ENCODE results near the gene SNX19.

DNA sequence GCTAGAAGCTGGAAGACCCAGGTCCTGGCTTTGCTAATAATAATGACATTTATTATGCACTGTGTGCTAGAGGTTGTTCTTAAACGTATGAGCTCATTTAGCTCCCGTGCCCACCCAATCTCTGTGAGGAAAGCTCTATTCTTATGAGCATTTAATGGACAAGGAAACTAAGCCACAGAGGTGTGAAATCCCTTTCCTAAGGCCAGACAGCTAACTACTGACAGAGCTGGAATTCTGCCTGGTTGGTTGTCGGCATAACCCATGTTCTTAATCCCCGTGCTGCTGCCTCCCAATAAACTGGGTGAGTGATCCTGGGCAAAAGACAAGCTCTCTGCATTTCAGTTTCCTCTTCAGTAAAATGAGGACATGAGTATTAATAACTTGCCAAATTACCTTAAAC is 49.4 kb downstream of the SNX19 start:
- TF ChIP-seq, protein P1, sequence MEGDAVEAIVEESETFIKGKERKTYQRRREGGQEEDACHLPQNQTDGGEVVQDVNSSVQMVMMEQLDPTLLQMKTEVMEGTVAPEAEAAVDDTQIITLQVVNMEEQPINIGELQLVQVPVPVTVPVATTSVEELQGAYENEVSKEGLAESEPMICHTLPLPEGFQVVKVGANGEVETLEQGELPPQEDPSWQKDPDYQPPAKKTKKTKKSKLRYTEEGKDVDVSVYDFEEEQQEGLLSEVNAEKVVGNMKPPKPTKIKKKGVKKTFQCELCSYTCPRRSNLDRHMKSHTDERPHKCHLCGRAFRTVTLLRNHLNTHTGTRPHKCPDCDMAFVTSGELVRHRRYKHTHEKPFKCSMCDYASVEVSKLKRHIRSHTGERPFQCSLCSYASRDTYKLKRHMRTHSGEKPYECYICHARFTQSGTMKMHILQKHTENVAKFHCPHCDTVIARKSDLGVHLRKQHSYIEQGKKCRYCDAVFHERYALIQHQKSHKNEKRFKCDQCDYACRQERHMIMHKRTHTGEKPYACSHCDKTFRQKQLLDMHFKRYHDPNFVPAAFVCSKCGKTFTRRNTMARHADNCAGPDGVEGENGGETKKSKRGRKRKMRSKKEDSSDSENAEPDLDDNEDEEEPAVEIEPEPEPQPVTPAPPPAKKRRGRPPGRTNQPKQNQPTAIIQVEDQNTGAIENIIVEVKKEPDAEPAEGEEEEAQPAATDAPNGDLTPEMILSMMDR (IDR thresholded peaks at IDR 0.05) = no peak
- TF ChIP-seq ZFX (IDR thresholded peaks at IDR 0.05; ENCODE audit: borderline replicate concordance) = no peak
